HL-60 (cell line): ENCODE measurements around the gene UCN2.

ENCODE experiments used
- CTCF ChIP-seq: IDR thresholded peaks from one replicate; pipeline ENCODE4 v1.5.1; 2011; ENCODE audit warnings: low read length, control low read depth, inconsistent platforms; ENCODE audit not compliant: insufficient read depth
- GABPA ChIP-seq: IDR thresholded peaks from 2 replicates; pipeline ENCODE4 v1.6.1; 2012; ENCODE audit warnings: low read depth
- POLR2AphosphoS5 ChIP-seq: IDR thresholded peaks from 2 replicates; pipeline ENCODE4 v1.6.1; 2012; ENCODE audit warnings: low read depth
- REST ChIP-seq: IDR thresholded peaks from 2 replicates; pipeline ENCODE4 v1.6.1; 2012; ENCODE audit warnings: low read depth; ENCODE audit not compliant: insufficient replicate concordance
- SPI1 ChIP-seq: IDR thresholded peaks from 2 replicates; pipeline ENCODE4 v1.6.1; 2012; ENCODE audit warnings: low read depth, mild to moderate bottlenecking, borderline replicate concordance

- TF ChIP-seq CTCF (no peak), REST (no peak), GABPA (no peak), SPI1 (no peak), POLR2AphosphoS5 (no peak)
These were observed 31.0 kb upstream of the UCN2 start for GRCh38 chr3:48594417-48595049.
